ENCODE data around the gene ZFP30. TPM values are rescaled to one million over a fixed set of nuclear protein-coding genes. Genes with fewer than 3 reads are reported as not detected.

The ZFP30 gene
- total RNA-seq, 4 donors from 2014 or later, result 18.5 to 29.4 (median 23.2) TPM

DNA sequence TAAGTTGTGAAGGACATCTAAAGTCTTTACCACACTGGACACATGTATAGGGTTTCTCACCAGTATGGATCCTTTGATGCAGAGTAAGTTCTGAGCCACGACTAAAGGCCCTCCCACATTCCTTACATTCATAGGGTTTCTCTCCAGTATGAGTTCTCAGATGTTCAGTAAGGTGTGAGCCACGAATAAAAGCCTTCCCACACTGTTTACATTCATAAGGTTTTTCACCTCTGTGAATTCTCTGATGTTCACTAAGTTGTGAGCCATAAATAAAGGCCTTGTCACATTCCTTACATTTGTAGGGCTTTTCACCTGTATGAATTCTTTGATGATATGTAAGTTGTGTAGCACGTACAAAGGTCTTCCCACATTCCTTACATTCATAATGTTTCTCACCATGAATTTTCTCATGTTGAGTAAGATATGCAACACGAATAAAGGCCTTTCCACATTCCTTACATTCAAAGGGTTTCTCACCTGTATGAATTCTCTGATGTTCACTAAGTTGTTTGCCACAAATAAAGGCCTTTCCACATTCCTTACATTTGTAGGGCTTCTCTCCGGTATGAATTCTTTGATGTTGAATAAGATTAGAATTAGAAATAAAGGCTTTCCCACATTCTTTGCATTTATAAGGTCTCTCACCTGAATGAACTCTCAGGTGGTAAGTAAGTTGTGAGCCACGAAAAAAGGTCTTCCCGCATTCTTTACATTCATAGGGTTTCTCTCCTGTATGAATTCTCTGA is 90.5 kb downstream of the ZFP30 start:
- no peak for TF ChIP-seq POLR2A (IDR thresholded peaks at IDR 0.05)
- TF ChIP-seq, protein P1, sequence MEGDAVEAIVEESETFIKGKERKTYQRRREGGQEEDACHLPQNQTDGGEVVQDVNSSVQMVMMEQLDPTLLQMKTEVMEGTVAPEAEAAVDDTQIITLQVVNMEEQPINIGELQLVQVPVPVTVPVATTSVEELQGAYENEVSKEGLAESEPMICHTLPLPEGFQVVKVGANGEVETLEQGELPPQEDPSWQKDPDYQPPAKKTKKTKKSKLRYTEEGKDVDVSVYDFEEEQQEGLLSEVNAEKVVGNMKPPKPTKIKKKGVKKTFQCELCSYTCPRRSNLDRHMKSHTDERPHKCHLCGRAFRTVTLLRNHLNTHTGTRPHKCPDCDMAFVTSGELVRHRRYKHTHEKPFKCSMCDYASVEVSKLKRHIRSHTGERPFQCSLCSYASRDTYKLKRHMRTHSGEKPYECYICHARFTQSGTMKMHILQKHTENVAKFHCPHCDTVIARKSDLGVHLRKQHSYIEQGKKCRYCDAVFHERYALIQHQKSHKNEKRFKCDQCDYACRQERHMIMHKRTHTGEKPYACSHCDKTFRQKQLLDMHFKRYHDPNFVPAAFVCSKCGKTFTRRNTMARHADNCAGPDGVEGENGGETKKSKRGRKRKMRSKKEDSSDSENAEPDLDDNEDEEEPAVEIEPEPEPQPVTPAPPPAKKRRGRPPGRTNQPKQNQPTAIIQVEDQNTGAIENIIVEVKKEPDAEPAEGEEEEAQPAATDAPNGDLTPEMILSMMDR (IDR thresholded peaks at IDR 0.05), result no peak
- peaks cover 20% of the 10 kb centered on the region for H3K9me3 ChIP-seq
- DNase-seq, result no peak
- intact Hi-C loops (cut with DNase I), result loop anchor here (5.0 to 10.0 kb wide), 3 partner anchors 430 to 1020 kb away; no protein-coding TSS in a partner anchor
- H3K36me3 ChIP-seq, result peaks cover 22 to 24% of the 10 kb centered on the region in 2 donors
- no peak overlapping the region for H3K27ac ChIP-seq
- 96 to 97% methylated on average over 7 of the region's 7 CpGs for WGBS, 2 donors
- no peak overlapping the region for H3K4me3 ChIP-seq (replicated peaks in 1 of 3)
- no peaks in the 10 kb centered on the region for H3K27me3 ChIP-seq
- no peaks in the 10 kb centered on the region for H3K4me1 ChIP-seq

Small RNA genes within 50 kb of the gene (small RNA-seq; reads per million reads assigned to genes)
- not detected for gene SELENOKP1

Other genes starting within 250 kb of the ZFP30 start
- 10 to 100 TPM in 1 of 4 donors, 1 to 10 TPM in 3; 8.6 to 13.7 (median 9.7) TPM for gene ZNF569, start 188.0 kb downstream of the ZFP30 start, total RNA-seq
- gene ZNF570, start 186.1 kb downstream of the ZFP30 start, total RNA-seq, result 10 to 100 TPM in 2 of 4 donors, 1 to 10 TPM in 2; 8.8 to 19.6 (median 12.9) TPM
- 10 to 100 TPM in 2 of 4 donors, 1 to 10 TPM in 2; 8.7 to 11.3 (median 10.2) TPM for gene ZNF793, start 148.5 kb downstream of the ZFP30 start, total RNA-seq
- 10 to 100 TPM in 3 of 4 donors, 1 to 10 TPM in 1; 8.7 to 19.3 (median 13.8) TPM for gene ZNF571, start 60.7 kb downstream of the ZFP30 start, total RNA-seq
- 10 to 100 TPM in 2 of 4 donors, 1 to 10 TPM in 2; 9.6 to 30.7 (median 11.0) TPM for gene ZNF540, start 60.6 kb downstream of the ZFP30 start, total RNA-seq
- gene ZNF607, start 64.3 kb upstream of the ZFP30 start, total RNA-seq, result 10 to 100 TPM in 3 of 4 donors, 1 to 10 TPM in 1; 8.0 to 15.8 (median 11.1) TPM
- 10 to 100 TPM; 15.5 to 26.3 (median 22.3) TPM for gene ZNF573, start 124.1 kb upstream of the ZFP30 start, total RNA-seq